IMR-90 (cell line): ENCODE data around the gene BRIP1. TPM values are rescaled to one million over a fixed set of nuclear protein-coding genes. Genes with fewer than 3 reads are reported as not detected.

Source experiments
- ATAC-seq: fragments of 200-7000 bp; cut with Tn5 transposase; 2 replicates; pipeline ENCODE4 v1.9.1; 2020; ENCODE audit warnings: low read depth, mild to moderate bottlenecking, moderate library complexity
- BruUV-seq: library from RNA; stranded (reverse); fragments of 400-500 nt; replicated peaks from 2 replicates; lab custom pipeline; 2021; lab: Mats Ljungman, UMichigan
- CTCF ChIA-PET: fragments of 300-600 bp; formaldehyde crosslinking; extraction: SDS; loops from one replicate; lab custom pipeline; 2021; ENCODE audit warnings: antibody characterized with exemption; lab: Yijun Ruan, JAX
- POLR2A ChIA-PET: fragments of 300-600 bp; sonication (Branson Sonifier 250); formaldehyde crosslinking; loops from one replicate; lab custom pipeline; 2022; ENCODE audit warnings: antibody characterized with exemption; ENCODE audit not compliant: unreplicated experiment; lab: Charles Lee
- DNase-seq: peaks from one replicate; pipeline ENCODE4 v3.0.0; 2013
- H2AFZ ChIP-seq: replicated peaks from 2 replicates; pipeline ENCODE3; 2013; ENCODE audit warnings: low read length, mild to moderate bottlenecking; ENCODE audit not compliant: poor library complexity
- H2AK5ac ChIP-seq: 2 replicates; pipeline ENCODE4 v1.6.1; 2013; ENCODE audit warnings: low read depth, low read length, inconsistent platforms
- H2AK9ac ChIP-seq: replicated peaks from 2 replicates; pipeline ENCODE3; 2013; ENCODE audit warnings: mild to moderate bottlenecking, low read depth, low read length, moderate library complexity; ENCODE audit not compliant: poor library complexity
- H2BK120ac ChIP-seq: 2 replicates; pipeline ENCODE4 v1.6.1; 2013; ENCODE audit warnings: low read depth, low read length, inconsistent platforms
- H2BK15ac ChIP-seq: 3 replicates; pipeline ENCODE4 v1.6.1; 2013; ENCODE audit warnings: low read depth, low read length, inconsistent platforms
- H2BK20ac ChIP-seq: 2 replicates; pipeline ENCODE4 v1.6.1; 2013; ENCODE audit warnings: low read depth, mild to moderate bottlenecking, inconsistent platforms, low read length, moderate library complexity
- H2BK5ac ChIP-seq: 2 replicates; pipeline ENCODE4 v1.6.1; 2013; ENCODE audit warnings: mild to moderate bottlenecking, low read depth, low read length, inconsistent platforms; ENCODE audit not compliant: poor library complexity, severe bottlenecking
- H3K14ac ChIP-seq: replicated peaks from 2 replicates; pipeline ENCODE4 v1.6.1; 2013; ENCODE audit warnings: low read depth, low read length, inconsistent platforms
- H3K18ac ChIP-seq: 2 replicates; pipeline ENCODE4 v1.6.1; 2013; ENCODE audit warnings: low read depth, low read length, control low read depth
- H3K23ac ChIP-seq: 2 replicates; pipeline ENCODE4 v1.6.1; 2013; ENCODE audit warnings: low read depth, low read length, inconsistent platforms
- H3K27ac ChIP-seq: 2 replicates; pipeline ENCODE4 v1.5.1; 2013; ENCODE audit warnings: mild to moderate bottlenecking, control low read depth, low read length; ENCODE audit not compliant: insufficient read depth
- H3K27me3 ChIP-seq: 2 replicates; pipeline ENCODE4 v1.6.1; 2013; ENCODE audit warnings: low read length; ENCODE audit not compliant: control insufficient read depth, insufficient read depth
- H3K36me3 ChIP-seq: 2 replicates; pipeline ENCODE4 v1.6.1; 2013; ENCODE audit warnings: low read length, mixed read lengths; ENCODE audit not compliant: control insufficient read depth, insufficient read depth
- H3K4ac ChIP-seq: 2 replicates; pipeline ENCODE4 v1.6.1; 2013; ENCODE audit warnings: low read depth, low read length, inconsistent platforms
- H3K4me1 ChIP-seq: 2 replicates; pipeline ENCODE4 v1.6.1; 2013; ENCODE audit warnings: low read length, mixed read lengths; ENCODE audit not compliant: control insufficient read depth, insufficient read depth
- H3K4me2 ChIP-seq: 2 replicates; pipeline ENCODE4 v1.6.1; 2013; ENCODE audit warnings: low read depth, mild to moderate bottlenecking, control low read depth, low read length, moderate library complexity
- H3K4me3 ChIP-seq: 2 replicates; pipeline ENCODE4 v1.5.1; 2013; ENCODE audit warnings: low read depth, mild to moderate bottlenecking, control low read depth, low read length, moderate library complexity; ENCODE audit not compliant: insufficient read depth
- H3K56ac ChIP-seq: 2 replicates; pipeline ENCODE4 v1.6.1; 2013; ENCODE audit warnings: low read length, inconsistent platforms; ENCODE audit not compliant: insufficient read depth; ENCODE audit errors: extremely low read depth
- H3K79me1 ChIP-seq, 2 experiments: 2 replicates each; pipeline ENCODE4 v1.6.1; 2013; ENCODE audit warnings: low read length in 2 of 2, inconsistent platforms in 1 of 2, low read depth in 1 of 2
- H3K9ac ChIP-seq: 2 replicates; pipeline ENCODE4 v1.6.1; 2013; ENCODE audit warnings: low read depth, low read length, control low read depth
- H3K9me1 ChIP-seq: 2 replicates; pipeline ENCODE4 v1.6.1; 2013; ENCODE audit warnings: low read length, inconsistent platforms; ENCODE audit not compliant: insufficient read depth
- H3K9me3 ChIP-seq: 2 replicates; pipeline ENCODE4 v1.6.1; 2013; ENCODE audit warnings: low read length; ENCODE audit not compliant: control insufficient read depth, insufficient read depth
- H4K20me1 ChIP-seq: 2 replicates; pipeline ENCODE4 v1.6.1; 2013; ENCODE audit warnings: low read length, inconsistent platforms; ENCODE audit not compliant: insufficient read depth
- H4K5ac ChIP-seq: 2 replicates; pipeline ENCODE4 v1.6.1; 2013; ENCODE audit warnings: mild to moderate bottlenecking, low read depth, low read length, control low read depth
- H4K8ac ChIP-seq, 2 experiments: 2 replicates each; pipeline ENCODE4 v1.6.1; 2013; ENCODE audit warnings: low read depth in 2 of 2, low read length in 2 of 2, control low read depth in 1 of 2, inconsistent platforms in 1 of 2
- H4K91ac ChIP-seq: 2 replicates; pipeline ENCODE4 v1.6.1; 2013; ENCODE audit warnings: low read depth, low read length, inconsistent platforms; ENCODE audit not compliant: insufficient read depth
- CEBPB ChIP-seq: IDR thresholded peaks from 2 replicates; pipeline ENCODE4 v1.6.1; 2012; ENCODE audit warnings: low read depth, low read length, improper control_type of control experiment
- CHD1 ChIP-seq: IDR thresholded peaks from 2 replicates; pipeline ENCODE4 v1.6.1; 2012; ENCODE audit warnings: low read depth, low read length, improper control_type of control experiment
- CTCF ChIP-seq: conservative IDR thresholded peaks from 2 replicates; pipeline ENCODE4 v1.5.1; 2012; ENCODE audit warnings: mild to moderate bottlenecking, low read depth, low read length, improper control_type of control experiment
- ELK1 ChIP-seq: fragments of 150-350 bp; IDR thresholded peaks from 2 replicates; pipeline ENCODE4 v1.6.1; 2016; ENCODE audit warnings: low read depth, mild to moderate bottlenecking, low read length, moderate library complexity, borderline replicate concordance
- FOS ChIP-seq: fragments of 150-350 bp; IDR thresholded peaks from 2 replicates; pipeline ENCODE4 v1.6.1; 2016; ENCODE audit warnings: low read depth, low read length
- MAFK ChIP-seq: IDR thresholded peaks from 2 replicates; pipeline ENCODE4 v1.6.1; 2012; ENCODE audit warnings: low read depth, low read length, improper control_type of control experiment
- MAZ ChIP-seq: IDR thresholded peaks from 2 replicates; pipeline ENCODE4 v1.6.1; 2012; ENCODE audit warnings: low read depth, mild to moderate bottlenecking, low read length, improper control_type of control experiment, moderate library complexity, borderline replicate concordance
- POLR2A ChIP-seq: IDR thresholded peaks from 2 replicates; pipeline ENCODE4 v1.6.1; 2012; ENCODE audit warnings: mild to moderate bottlenecking, low read depth, low read length
- RAD21 ChIP-seq: IDR thresholded peaks from 2 replicates; pipeline ENCODE4 v1.6.1; 2012; ENCODE audit warnings: low read length, improper control_type of control experiment
- RCOR1 ChIP-seq: IDR thresholded peaks from 2 replicates; pipeline ENCODE4 v1.6.1; 2012; ENCODE audit warnings: mild to moderate bottlenecking, low read length, improper control_type of control experiment; ENCODE audit not compliant: insufficient replicate concordance
- RFX5 ChIP-seq: IDR thresholded peaks from 2 replicates; pipeline ENCODE4 v1.8.0; 2012; ENCODE audit warnings: low read depth, mild to moderate bottlenecking, low read length, moderate library complexity
- SMC3 ChIP-seq: fragments of 150-350 bp; IDR thresholded peaks from 2 replicates; pipeline ENCODE4 v1.6.1; 2016; ENCODE audit warnings: low read depth, mild to moderate bottlenecking, antibody characterized with exemption, low read length, moderate library complexity
- WGBS, 2 experiments: methylation state at CpG; one replicate each; pipeline versions ENCODE4 v1.1.5 to v1.1.7; 2013; ENCODE audit warnings: missing lambda C conversion rate in 2 of 2; ENCODE audit not compliant: insufficient read length in 1 of 2; ENCODE audit errors: extremely low coverage in 2 of 2; 5-methylcytosine and 5-hydroxymethylcytosine counted together
- dilution Hi-C: fragments of 300-500 bp; cut with HindIII; formaldehyde crosslinking; loops from one replicate; pipeline ENCODE4 v1.14.3; 2018; ENCODE audit warnings: low sequenced_read_pairs; ENCODE audit not compliant: unreplicated experiment
- in situ Hi-C: fragments of 300-500 bp; cut with MboI; formaldehyde crosslinking; loops from 3 replicates; pipeline ENCODE4 v1.14.3; 2019; ENCODE audit warnings: low sequenced_read_pairs, inconsistent platforms, mixed read lengths
- intact Hi-C: fragments of 100-400 bp; cut with micrococcal nuclease; formaldehyde crosslinking; loops from 2 replicates; pipeline ENCODE4 v1.10.0; 2022
- polyA plus RNA-seq, 3 experiments: library from polyadenylated mRNA; depleted of rRNA; stranded (reverse); fragments of >200 nt; gene quantifications; 2 replicates each; pipeline ENCODE4 v1.2.3, GENCODE V29; 2012; ENCODE audit warnings: low replicate concordance in 1 of 3
- total RNA-seq: library from RNA; depleted of rRNA; stranded (reverse); fragments of >200 nt; gene quantifications from 2 replicates; pipeline ENCODE4 v1.2.3, GENCODE V29; 2012

Gene BRIP1
- total and polyA plus RNA-seq, 2 of the 4 experiments (the other 2 are of a cell fraction), result 6.1 to 19.7 TPM

GRCh38 chr17:61724777-61725176, 138.6 kb downstream of the BRIP1 start:
- Histone ChIP-seq H3K18ac (no peak overlapping the region), H2BK20ac (no peak overlapping the region), H3K27ac (no peak overlapping the region), H2AK9ac (no peak overlapping the region), H4K91ac (no peak overlapping the region), H3K9ac (no peak overlapping the region), H2BK15ac (no peak overlapping the region), H2AFZ (no peak overlapping the region), H3K4ac (no peak overlapping the region), H3K14ac (no peak overlapping the region), H2BK120ac (no peak overlapping the region), H2BK5ac (no peak overlapping the region), H3K23ac (no peak overlapping the region), H3K4me3 (no peak overlapping the region), H3K36me3 (no peaks in the 10 kb centered on the region), H3K27me3 (no peaks in the 10 kb centered on the region), H3K4me1 (no peaks in the 10 kb centered on the region), H3K9me1 (no peaks in the 10 kb centered on the region; the same call in 1 of the 2 replicates), H3K79me1 (no peaks in the 10 kb centered on the region), H2AK5ac (no peak overlapping the region), H4K20me1 (no peaks in the 10 kb centered on the region), H3K56ac (no peak overlapping the region), H3K9me3 (no peaks in the 10 kb centered on the region), H3K4me2 (no peak overlapping the region), H4K5ac (no peak overlapping the region), H4K8ac (no peak overlapping the region)
- in situ Hi-C loops, result no loop called here
- POLR2A ChIA-PET, result no interaction called here
- DNase-seq, result peak; percentile 28
- ATAC-seq, result peak; percentile 35; the same call in 1 of the 2 replicates
- intact Hi-C loops, result no loop called here
- TF ChIP-seq MAFK, result no peak
- no peak for TF ChIP-seq RAD21
- no peak for TF ChIP-seq POLR2A
- TF ChIP-seq CEBPB, result no peak
- TF ChIP-seq CTCF, result no peak
- no peak for TF ChIP-seq RCOR1
- no peak for TF ChIP-seq RFX5
- no peak for TF ChIP-seq MAZ
- TF ChIP-seq CHD1, result no peak
- TF ChIP-seq SMC3, result no peak
- no peak for TF ChIP-seq FOS
- no peak for TF ChIP-seq ELK1
- dilution Hi-C loops, result no loop called here
- WGBS, 2 experiments, result no CpG with 5 or more reads among the region's 1 CpG
- CTCF ChIA-PET, result no interaction called here
- BruUV-seq, result no TSS peak
